ENCODE results near the gene ESRRA.

ESRRA gene

DNA sequence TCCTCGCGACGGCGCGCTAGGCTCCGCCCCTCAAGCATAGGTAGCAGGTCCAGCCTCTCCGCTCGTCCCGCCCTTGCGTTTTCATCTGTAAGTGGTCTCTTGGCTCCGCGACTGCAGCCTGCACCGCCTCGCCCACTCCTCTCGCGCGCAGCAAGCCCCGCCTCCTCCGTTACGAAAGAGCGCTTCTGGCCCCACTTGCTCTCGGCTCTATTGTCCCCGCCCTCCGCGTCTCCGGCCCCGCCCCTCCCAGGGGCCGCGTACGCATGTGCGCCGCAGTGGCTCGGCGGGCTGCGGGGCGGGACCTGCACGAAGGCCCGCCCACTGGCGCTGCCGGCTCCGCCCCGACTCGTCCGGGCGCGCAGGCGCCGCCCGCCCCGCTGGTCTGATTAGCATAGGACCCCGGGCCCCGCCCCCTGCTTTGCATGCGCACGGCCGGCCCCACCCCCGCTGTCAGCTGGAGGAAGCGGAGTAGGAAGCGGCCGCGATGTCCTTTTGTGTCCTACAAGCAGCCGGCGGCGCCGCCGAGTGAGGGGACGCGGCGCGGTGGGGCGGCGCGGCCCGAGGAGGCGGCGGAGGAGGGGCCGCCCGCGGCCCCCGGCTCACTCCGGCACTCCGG lies at the start of gene ESRRA:
Gene ESRRA, plus strand, starts transcription at position 450 of the 616 bp plus-strand sequence. CDS start 1,656 bp downstream, outside the sequence.
- no peaks in the 10 kb centered on the region for H3K9me3 Mint-ChIP-seq
- peak within 1 kb of the TSS; percentile 98 for H3K4me3 Mint-ChIP-seq
- DNase-seq (ENCODE audit: low spot score) = peak; percentile 100
- peaks cover 11% of the 10 kb centered on the region for H3K36me3 Mint-ChIP-seq (ENCODE audit: low read depth)
- peak within 1 kb of the TSS; percentile 94 for H3K27ac Mint-ChIP-seq
- peaks cover 22% of the 10 kb centered on the region for H3K4me1 Mint-ChIP-seq (ENCODE audit: low read depth)
- peaks cover 13% of the 10 kb centered on the region for H3K27me3 Mint-ChIP-seq (ENCODE audit: low read depth)

DNA sequence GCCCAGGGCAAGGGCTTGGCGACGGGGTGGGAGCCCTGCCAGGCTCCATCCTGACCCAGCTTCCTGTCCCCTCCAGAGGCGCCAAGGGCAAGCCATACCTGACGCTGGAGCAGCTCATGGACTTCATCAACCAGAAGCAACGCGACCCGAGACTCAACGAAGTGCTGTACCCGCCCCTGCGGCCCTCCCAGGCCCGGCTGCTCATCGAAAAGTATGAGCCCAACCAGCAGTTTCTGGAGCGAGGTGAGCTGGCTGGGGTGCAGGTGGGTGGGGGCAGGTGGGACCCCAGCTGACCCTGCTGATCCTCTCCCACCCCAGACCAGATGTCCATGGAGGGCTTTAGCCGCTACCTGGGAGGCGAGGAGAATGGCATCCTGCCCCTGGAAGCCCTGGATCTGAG lies 49.0 kb upstream of the ESRRA start:
- H3K27ac Mint-ChIP-seq = no peak overlapping the region
- no peak for DNase-seq (ENCODE audit: low spot score)
- no peaks in the 10 kb centered on the region for H3K9me3 Mint-ChIP-seq
- H3K4me3 Mint-ChIP-seq = no peak overlapping the region
- H3K4me1 Mint-ChIP-seq (ENCODE audit: low read depth) = peaks cover 11% of the 10 kb centered on the region
- H3K36me3 Mint-ChIP-seq (ENCODE audit: low read depth) = peaks cover 14% of the 10 kb centered on the region
- no peaks in the 10 kb centered on the region for H3K27me3 Mint-ChIP-seq (ENCODE audit: low read depth)

DNA sequence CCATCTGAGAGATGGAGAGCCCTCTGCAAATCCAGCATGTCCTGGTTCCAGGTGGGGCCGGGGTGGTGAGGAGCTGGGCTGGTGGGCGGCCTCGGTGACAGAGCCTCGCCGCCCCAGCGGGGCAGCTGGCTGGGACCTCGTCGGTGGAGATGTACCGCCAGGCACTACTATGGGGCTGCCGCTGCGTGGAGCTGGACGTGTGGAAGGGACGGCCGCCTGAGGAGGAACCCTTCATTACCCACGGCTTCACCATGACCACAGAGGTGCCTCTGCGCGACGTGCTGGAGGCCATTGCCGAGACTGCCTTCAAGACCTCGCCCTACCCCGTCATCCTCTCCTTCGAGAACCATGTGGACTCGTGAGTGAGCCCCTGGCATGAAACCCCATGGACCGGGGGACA lies 47.0 kb upstream of the ESRRA start:
- H3K4me1 Mint-ChIP-seq (ENCODE audit: low read depth) = peaks cover 3% of the 10 kb centered on the region
- no peaks in the 10 kb centered on the region for H3K9me3 Mint-ChIP-seq
- DNase-seq (ENCODE audit: low spot score) = no peak
- H3K4me3 Mint-ChIP-seq = no peak overlapping the region
- peaks cover 19% of the 10 kb centered on the region for H3K36me3 Mint-ChIP-seq (ENCODE audit: low read depth)
- no peaks in the 10 kb centered on the region for H3K27me3 Mint-ChIP-seq (ENCODE audit: low read depth)
- H3K27ac Mint-ChIP-seq = no peak overlapping the region

DNA sequence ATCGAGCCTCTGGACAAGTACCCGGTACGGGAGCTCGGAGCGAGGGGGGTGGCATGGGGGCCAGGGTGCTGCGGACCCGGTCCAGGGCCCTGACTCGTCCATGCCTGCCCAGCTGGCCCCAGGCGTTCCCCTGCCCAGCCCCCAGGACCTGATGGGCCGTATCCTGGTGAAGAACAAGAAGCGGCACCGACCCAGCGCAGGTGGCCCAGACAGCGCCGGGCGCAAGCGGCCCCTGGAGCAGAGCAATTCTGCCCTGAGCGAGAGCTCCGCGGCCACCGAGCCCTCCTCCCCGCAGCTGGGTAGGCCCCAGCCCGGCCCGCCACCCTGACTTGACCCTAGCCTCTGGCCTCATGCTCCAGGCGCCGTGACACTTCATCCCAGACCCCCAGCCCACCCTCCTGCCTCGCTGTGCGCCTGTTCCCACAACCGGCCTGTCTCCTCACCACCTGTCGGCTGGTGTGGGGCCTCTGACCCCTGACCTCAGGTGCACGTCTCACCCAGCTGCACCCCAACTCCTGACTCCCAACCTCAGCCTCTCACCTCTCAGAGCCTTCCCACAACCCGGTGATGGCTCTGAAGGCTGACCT lies 46.3 kb upstream of the ESRRA start:
- Mint-ChIP-seq H3K36me3 (ENCODE audit: low read depth) (peaks cover 19% of the 10 kb centered on the region), H3K4me1 (ENCODE audit: low read depth) (peaks cover 2% of the 10 kb centered on the region), H3K27me3 (ENCODE audit: low read depth) (no peaks in the 10 kb centered on the region), H3K27ac (no peak overlapping the region), H3K9me3 (no peaks in the 10 kb centered on the region), H3K4me3 (no peak overlapping the region)
- DNase-seq (ENCODE audit: low spot score) = no peak

DNA sequence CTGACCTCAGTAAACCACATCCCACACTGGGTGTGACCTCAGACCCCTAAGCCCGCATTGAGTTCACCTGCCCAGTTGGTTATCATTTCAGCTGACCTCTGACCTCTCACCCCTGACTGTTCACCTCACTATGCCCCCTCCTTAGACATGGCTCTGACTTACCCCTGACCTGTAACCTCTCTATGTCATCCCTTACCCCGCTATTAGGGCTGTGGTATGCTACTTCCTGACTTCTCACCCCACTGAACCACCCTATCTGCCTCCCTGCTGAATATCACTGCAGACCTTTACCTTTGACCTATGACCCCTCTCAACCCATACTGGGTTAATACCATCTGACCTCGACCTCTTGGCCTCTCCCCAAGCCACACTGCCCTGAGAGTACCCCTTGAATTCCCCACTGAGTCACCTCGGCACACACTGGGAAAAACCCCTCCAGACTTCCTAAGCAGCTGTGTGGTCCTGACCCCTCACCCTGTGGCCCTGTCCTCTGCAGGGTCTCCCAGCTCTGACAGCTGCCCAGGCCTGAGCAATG lies 45.7 kb upstream of the ESRRA start:
- no peak for DNase-seq (ENCODE audit: low spot score)
- Mint-ChIP-seq H3K4me1 (ENCODE audit: low read depth) (peaks cover 2% of the 10 kb centered on the region), H3K4me3 (no peak overlapping the region), H3K36me3 (ENCODE audit: low read depth) (peaks cover 19% of the 10 kb centered on the region), H3K27me3 (ENCODE audit: low read depth) (no peaks in the 10 kb centered on the region), H3K27ac (no peak overlapping the region), H3K9me3 (no peaks in the 10 kb centered on the region)

DNA sequence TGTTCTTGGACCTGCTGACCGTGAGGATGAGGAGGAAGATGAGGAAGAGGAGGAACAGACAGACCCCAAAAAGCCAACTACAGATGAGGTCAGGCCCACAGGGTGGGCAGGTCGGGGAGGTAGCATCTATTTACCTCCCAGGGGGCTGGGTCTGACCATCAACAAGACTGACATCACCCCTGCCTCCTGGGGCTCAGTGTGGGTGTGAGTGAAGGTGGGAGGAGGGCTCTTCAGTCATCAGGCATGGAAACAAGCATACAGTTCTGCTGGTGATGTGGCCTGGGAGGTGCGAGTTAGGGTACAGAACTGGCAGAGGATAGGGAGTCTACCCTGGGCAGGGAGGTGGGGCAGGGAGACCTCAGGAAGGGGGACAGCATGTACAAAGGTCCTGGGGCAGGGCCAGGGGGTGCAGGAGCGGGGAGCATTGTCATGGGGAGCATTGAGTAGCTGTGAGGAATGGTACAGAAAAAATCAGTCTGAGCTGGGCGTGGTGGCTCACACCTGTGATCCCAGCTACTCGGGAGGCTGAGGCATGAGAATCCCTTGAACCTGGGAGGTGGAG lies 45.1 kb upstream of the ESRRA start:
- Mint-ChIP-seq H3K36me3 (ENCODE audit: low read depth) (peaks cover 19% of the 10 kb centered on the region), H3K27me3 (ENCODE audit: low read depth) (no peaks in the 10 kb centered on the region), H3K4me1 (ENCODE audit: low read depth) (peaks cover 2% of the 10 kb centered on the region), H3K9me3 (no peaks in the 10 kb centered on the region), H3K27ac (no peak overlapping the region), H3K4me3 (no peak overlapping the region)
- no peak for DNase-seq (ENCODE audit: low spot score)

DNA sequence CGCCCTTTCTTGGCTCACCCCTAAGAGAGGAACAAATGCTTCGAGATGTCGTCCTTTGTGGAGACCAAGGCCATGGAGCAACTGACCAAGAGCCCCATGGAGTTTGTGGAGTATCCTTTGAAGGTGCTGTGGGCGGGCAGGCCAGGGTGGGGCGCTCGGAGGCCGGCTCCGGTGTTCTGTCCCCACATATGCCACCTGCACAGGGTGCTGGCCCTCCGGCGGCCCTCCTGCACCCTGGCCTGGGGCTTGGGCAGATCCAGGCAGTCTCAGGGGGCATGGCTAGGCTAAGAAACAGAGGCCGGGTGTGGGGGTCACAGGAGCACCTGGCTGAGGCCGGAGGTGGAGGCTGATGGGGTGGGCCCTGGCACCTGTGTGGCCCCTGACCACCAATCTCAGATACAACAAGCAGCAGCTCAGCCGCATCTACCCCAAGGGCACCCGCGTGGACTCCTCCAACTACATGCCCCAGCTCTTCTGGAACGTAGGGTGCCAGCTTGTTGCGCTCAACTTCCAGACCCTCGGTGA lies 43.7 kb upstream of the ESRRA start:
- Mint-ChIP-seq H3K27ac (no peak overlapping the region), H3K36me3 (ENCODE audit: low read depth) (peaks cover 21% of the 10 kb centered on the region), H3K9me3 (no peaks in the 10 kb centered on the region), H3K4me3 (no peak overlapping the region), H3K4me1 (ENCODE audit: low read depth) (peaks cover 2% of the 10 kb centered on the region), H3K27me3 (ENCODE audit: low read depth) (no peaks in the 10 kb centered on the region)
- no peak for DNase-seq (ENCODE audit: low spot score)

DNA sequence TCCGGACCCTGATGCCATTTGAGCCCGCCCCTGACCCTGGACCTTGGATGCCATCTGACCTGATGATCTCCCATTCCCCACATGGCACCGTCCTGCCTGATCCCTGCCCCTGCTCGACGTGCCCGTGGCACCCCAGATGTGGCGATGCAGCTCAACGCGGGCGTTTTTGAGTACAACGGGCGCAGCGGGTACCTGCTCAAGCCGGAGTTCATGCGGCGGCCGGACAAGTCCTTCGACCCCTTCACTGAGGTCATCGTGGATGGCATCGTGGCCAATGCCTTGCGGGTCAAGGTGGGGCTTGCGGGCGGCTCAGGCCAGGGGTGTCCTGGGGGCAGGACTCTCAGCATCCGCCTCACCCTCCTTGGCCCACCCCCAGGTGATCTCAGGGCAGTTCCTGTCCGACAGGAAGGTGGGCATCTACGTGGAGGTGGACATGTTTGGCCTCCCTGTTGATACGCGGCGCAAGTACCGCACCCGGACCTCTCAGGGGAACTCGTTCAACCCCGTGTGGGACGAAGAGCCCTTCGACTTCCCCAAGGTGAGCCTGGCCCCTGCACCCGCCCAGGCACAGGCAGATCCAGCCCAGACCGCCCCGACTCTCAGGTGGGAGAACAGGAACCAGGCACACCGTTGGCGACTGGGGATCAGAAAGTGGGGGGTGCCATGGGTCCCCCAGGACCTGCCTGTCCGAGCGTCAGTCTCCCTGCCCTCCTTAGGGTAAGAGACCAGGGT lies 42.9 kb upstream of the ESRRA start:
- Mint-ChIP-seq H3K4me1 (ENCODE audit: low read depth) (peaks cover 2% of the 10 kb centered on the region), H3K4me3 (no peak overlapping the region), H3K27me3 (ENCODE audit: low read depth) (no peaks in the 10 kb centered on the region), H3K9me3 (no peaks in the 10 kb centered on the region), H3K27ac (no peak overlapping the region), H3K36me3 (ENCODE audit: low read depth) (peaks cover 21% of the 10 kb centered on the region)
- DNase-seq (ENCODE audit: low spot score) = no peak

DNA sequence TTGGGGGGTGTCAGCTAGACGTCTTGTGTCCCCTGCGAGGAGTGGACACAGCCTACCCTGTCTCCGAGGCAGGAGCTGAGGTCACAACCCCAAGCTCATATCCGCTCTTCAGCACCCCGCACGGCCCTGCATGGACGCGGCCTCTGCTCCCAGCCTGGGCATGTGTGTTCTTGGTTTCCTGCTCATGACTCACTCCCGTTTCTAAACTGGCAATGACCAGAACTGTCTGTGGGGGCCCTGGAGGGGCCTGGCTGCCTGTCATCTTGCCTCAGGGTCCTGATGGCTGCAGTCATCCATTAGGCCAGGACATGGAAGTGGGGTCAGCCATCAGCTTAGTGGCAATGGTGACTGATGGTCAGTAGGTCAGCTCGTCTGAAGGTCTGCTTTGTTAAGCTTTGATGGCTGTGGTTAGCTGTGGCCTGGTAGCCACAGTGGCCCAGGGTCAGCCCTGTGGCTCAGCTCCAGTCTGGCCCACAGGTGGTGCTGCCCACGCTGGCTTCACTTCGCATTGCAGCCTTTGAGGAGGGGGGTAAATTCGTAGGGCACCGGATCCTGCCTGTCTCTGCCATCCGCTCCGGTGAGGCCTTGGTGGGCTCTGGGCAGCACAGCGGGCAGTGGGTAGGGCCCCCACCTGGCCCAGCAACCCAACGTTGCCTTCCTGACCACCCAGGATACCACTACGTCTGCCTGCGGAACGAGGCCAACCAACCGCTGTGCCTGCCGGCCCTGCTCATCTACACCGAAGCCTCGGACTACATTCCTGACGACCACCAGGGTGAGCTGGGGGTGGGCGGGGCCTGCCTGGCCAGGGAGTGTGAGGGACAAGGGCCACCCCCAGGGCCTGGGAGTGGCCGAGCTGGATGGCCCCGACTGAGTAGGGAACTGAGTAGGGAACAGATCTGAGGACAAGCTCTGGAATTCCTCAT lies 42.0 kb upstream of the ESRRA start:
- peaks cover 9% of the 10 kb centered on the region for H3K4me1 Mint-ChIP-seq (ENCODE audit: low read depth)
- DNase-seq (ENCODE audit: low spot score) = no peak
- H3K9me3 Mint-ChIP-seq = no peaks in the 10 kb centered on the region
- no peak overlapping the region for H3K4me3 Mint-ChIP-seq
- H3K27me3 Mint-ChIP-seq (ENCODE audit: low read depth) = no peaks in the 10 kb centered on the region
- peaks cover 21% of the 10 kb centered on the region for H3K36me3 Mint-ChIP-seq (ENCODE audit: low read depth)
- H3K27ac Mint-ChIP-seq = no peak overlapping the region

DNA sequence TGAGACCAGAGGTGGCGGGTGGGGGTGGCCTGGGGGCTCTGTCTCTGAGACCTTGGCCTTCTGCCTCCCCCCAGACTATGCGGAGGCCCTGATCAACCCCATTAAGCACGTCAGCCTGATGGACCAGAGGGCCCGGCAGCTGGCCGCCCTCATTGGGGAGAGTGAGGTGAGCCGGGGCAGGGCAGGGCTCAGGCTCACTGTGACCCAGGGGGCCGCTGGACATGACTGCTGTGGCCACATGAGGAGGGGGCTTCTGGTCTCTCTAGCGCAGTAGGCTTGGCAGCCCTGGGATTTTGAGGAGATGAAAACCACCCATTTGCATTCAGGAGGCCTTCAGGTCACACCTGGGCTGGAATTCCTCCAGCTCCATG lies 41.4 kb upstream of the ESRRA start:
- Mint-ChIP-seq H3K27ac (no peak overlapping the region), H3K4me1 (ENCODE audit: low read depth) (peaks cover 13% of the 10 kb centered on the region), H3K36me3 (ENCODE audit: low read depth) (peaks cover 19% of the 10 kb centered on the region), H3K4me3 (no peak overlapping the region), H3K27me3 (ENCODE audit: low read depth) (no peaks in the 10 kb centered on the region), H3K9me3 (no peaks in the 10 kb centered on the region)
- DNase-seq (ENCODE audit: low spot score) = no peak

DNA sequence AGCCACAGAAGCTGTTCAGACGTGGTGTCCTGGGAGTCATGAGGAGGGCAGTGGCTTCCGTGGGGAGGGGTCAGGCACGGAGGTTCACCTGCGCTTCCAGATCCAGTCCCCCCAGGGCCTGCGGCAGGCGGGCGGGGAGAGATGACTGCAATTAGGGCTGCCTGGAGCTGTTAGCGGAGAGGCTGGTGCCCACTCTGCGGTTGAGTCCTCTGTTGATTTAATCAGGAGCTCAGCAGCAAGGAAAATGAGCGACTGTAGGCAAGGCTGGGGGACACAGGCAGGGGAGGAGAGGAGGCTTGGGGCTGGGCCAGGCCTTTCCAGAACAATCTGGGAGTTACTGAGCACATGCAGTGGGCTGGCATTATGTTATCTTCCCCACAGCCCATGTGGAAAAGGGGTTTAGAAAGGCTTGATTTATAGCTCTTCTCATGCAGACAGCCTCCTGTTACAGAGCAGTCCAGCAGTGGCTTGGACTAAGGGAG lies 40.9 kb upstream of the ESRRA start:
- no peaks in the 10 kb centered on the region for H3K9me3 Mint-ChIP-seq
- H3K36me3 Mint-ChIP-seq (ENCODE audit: low read depth) = peaks cover 18% of the 10 kb centered on the region
- H3K4me3 Mint-ChIP-seq = no peak overlapping the region
- peaks cover 14% of the 10 kb centered on the region for H3K4me1 Mint-ChIP-seq (ENCODE audit: low read depth)
- no peak overlapping the region for H3K27ac Mint-ChIP-seq
- no peak for DNase-seq (ENCODE audit: low spot score)
- no peaks in the 10 kb centered on the region for H3K27me3 Mint-ChIP-seq (ENCODE audit: low read depth)

DNA sequence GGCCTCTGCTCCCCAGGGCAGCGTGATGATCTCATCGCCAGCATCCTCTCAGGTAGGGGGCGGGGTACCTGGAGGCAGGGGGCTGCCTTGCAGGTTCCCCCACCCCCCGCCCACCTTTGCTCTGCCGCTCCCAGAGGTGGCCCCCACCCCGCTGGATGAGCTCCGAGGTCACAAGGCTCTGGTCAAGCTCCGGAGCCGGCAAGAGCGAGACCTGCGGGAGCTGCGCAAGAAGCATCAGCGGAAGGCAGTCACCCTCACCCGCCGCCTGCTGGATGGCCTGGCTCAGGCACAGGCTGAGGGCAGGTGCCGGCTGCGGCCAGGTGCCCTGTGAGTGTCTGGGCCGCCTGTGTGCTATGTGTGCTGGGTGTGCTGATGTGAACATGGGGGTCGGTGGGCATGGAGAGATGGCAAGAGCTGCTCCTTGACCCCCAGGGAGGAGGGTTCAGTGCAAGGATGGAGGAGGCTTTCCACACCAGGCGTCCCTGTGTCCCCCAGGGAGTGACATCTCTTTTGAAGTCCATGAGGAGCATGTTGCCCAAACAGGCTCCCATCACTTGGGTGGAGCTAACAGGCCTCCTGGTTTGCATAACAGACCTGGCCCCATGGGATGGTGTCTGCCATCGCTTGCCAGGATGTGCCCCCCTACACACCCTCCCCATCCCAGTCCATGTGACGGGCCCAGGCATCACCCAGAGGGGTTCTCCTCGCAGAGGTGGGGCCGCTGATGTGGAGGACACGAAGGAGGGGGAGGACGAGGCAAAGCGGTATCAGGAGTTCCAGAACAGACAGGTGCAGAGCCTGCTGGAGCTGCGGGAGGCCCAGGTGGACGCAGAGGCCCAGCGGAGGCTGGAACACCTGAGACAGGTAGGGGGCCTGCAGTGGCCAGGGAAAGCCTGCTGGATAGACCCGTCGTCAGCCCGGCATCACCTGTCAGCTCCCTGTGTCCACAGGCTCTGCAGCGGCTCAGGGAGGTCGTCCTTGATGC lies 39.9 kb upstream of the ESRRA start:
- Mint-ChIP-seq H3K4me3 (no peak overlapping the region), H3K27me3 (ENCODE audit: low read depth) (no peaks in the 10 kb centered on the region), H3K27ac (no peak overlapping the region), H3K9me3 (no peaks in the 10 kb centered on the region), H3K4me1 (ENCODE audit: low read depth) (peaks cover 18% of the 10 kb centered on the region), H3K36me3 (ENCODE audit: low read depth) (peaks cover 13% of the 10 kb centered on the region)
- no peak for DNase-seq (ENCODE audit: low spot score)
